NCI-H524 (cell line): ENCODE data around the gene LSM12.
A peak's percentile ranks its signal among the peaks of the same experiment; 100 is the strongest.

Source experiments
- DNase-seq, 2 experiments: peaks; one replicate each; lab custom pipeline; 2025; lab: John Stamatoyannopoulos, UW

The LSM12 gene

DNA sequence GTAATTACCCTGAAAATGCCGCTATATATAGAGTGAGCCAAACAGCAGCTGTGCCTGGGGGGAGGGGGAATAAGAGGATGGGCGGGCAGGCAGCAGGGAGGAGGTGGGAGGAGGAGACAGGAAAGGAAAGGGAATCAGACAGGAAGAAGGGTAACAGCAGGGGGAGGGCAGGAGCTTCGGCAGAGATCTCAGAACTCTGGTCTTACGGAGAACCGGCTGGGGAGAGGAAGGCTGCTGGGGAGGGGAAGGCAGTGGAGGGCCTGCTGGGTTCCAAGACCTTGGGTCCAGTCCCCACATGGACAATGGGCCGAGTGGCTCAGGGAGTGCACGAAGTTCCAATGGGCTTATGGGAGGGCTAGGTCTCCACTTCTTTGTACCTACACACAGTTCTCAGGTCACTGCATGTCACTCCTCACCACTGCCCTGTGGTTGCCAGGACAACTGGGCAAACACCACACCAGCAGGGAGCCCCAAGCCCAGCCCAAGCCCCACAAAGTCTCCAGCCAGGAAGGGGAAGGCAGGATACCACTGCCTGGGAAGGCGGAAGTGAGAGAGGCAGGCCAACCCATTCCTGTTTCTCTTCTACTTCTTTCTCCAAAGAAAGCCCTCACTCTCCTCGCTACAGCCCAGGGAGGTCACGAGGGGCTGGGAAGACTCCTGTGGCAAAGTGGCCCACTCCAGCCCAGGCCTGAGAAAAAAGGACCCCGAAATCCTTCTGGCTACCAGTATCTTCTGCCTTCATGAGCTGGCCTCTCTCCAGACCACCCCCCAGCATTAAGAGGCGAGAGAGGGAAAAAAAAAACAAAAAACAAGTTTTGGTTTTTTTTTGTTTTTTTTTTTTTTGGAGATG is 29.4 kb upstream of the LSM12 start:
- peak; percentile 96 to 97 for DNase-seq

DNA sequence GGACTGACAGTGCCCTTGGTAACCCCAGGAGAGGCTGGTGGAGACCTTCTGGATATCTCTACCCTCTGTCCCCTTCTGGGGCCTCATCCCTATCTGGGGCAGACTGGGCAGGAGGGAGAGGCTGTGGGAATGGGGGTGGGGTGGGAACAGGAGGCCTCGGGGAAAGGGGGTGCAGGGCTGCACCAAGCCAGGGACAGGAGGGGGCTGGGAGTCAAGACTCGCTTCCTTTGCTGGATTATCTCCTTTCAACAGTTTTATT is 28.8 kb upstream of the LSM12 start:
- DNase-seq, result no peak

DNA sequence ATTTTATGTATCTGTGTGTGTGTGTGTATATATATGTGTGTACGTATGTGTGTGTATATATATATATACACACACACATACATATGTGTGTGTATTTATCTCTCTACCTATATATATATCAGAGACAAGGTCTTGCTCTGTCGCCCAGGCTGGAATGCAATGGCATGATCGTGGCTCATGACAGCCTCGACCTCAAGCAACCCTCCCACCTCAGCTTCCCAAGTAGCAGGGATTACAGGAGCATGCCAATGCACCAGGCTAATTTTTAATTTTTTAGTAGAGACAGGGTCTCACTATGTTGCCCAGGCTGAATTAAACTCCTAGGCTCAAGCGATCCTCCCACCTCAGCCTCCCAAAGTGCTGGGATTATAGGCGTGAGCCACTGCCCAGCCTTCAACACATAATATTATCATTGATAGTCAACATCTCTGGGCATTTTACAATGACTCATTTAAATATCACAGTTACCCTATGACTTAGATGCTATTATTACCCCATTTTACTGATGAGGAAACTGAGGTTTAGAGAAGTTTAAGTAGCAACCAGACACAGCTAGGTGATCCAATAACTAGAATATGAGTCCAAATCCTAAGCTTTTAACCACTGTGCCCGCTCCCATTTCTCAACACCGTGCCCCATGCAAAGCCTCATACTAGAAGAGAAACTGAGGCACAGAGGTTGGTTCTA is 28.4 kb upstream of the LSM12 start:
- no peak for DNase-seq

DNA sequence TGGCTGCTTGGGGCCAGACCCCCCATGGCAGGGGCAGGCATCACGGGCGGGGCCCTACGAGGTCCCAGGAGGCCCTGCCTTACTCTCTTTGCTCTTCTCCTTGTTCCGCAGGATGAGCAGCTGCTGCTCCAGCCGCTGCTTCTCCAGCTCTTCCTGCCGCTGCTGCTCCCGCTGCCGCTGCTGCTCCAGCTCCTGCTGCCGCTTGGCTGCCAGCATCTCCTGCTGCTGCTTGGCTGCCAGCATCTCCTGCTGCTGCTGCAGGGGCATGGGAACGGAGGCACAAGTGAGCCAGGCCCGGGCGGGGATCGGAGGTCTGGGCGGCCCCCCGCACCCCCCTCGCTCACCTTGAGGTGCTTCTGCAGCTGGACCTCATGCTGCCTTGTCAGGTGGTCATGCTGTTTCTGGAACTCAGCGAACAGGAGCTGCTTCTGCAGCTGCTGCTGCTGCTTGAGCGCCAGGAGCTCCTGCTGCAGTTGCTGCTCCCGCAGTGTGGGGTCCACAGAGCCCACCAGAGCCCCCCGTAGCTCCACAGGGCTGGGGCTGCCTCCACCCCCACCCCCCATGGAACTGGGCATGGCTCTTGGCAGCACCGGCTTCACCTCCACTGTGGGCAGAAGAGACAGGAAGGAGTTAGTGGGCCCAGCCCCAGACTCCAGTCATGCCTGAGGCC is 26.9 kb upstream of the LSM12 start:
- DNase-seq, result no peak

DNA sequence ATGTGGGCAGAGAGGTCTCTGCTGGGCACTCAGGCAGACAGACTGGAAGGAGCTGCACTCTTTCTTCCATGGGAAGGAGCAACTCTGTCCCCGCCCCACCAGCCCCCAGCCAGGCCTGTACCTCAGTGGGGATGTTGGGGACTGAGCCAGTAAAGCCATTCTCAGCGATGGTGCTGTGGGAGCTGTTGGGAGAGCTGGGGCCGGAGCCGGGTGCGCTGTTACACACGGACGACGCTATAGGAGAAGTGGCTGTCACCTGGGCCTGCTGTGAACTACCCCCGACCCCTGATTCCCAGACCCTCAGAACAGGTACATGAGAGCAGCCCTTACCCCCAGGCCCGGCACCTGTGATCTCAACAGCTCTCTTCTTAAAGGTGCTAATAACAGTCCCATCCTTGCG is 25.6 kb upstream of the LSM12 start:
- DNase-seq, result no peak

DNA sequence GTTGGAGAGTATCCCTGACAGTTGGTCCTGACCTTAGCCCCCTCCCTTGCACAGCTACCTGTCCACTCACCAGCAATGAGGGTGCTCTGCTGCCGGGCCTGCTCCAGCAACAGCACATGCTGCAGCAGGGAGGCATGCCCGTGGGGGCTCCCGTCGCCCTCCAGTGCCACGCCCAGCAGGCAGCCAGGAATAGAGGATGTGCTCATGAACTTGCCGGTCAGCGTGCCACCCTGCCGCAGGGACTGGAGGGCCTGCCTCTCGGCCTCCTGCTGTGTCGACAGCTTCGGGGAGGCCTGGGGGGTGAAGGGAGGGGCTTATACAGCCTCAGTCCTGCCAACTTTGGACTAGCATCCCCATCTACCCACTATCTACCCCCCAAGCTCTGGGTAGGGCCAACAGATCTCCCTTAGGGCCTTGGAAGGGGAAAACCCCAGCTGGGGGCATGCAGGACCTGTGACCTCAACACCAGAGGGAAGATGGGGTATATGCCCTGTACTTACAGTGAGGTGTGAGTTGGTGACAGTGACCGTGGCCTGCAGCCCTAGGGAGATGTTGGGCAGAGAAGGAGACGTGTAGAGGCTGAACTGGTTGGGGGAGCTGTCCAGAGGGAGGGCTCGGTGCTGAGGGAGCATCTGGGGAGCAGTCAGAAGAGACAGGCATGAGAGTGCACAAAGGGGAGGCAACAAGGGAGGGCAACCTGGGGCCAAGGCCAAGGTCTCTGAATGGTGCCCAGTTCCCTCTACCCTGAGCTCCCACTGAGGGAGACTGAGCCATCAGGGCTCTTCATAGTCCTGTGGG is 24.9 kb upstream of the LSM12 start:
- no peak for DNase-seq

DNA sequence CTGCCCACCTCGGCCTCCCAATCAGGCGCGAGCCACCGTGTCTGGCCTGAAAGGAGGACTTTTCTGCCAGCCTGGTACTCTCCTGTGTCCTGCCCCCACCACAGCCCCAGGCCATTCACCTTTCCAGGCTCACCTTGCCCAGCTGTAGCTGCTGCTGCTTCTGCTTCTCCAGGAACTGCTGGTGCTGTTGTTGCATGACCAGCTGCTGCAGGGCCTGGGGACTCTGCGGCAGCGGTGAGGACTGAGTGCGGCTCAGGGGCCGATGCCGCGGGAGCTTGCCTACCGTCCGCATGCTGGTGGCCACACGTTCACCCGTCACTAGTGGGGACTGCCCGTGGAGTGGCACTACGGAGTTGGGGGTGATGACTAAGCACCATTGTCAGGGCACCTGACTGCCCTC is 21.8 kb upstream of the LSM12 start:
- no peak for DNase-seq

DNA sequence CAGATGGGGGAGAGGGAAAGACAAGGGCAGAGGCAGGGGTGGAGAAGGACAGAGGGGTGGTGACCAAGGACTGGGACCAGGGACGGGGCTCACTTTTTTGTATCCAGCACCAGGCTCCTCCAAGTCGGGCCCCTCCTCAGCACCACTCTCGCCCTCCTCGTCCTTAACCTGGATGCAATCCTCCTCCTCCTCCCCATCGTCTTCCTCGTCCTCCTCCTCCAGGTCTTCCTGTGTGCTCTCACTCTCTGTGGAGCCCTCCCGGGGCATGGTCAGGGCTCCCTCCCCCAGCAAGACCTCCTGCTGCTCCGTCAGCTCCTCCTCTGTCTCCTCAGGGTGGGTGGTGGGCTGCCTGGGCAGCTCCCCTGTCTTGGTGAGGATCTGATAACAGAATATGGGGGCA is 20.8 kb upstream of the LSM12 start:
- no peak for DNase-seq

DNA sequence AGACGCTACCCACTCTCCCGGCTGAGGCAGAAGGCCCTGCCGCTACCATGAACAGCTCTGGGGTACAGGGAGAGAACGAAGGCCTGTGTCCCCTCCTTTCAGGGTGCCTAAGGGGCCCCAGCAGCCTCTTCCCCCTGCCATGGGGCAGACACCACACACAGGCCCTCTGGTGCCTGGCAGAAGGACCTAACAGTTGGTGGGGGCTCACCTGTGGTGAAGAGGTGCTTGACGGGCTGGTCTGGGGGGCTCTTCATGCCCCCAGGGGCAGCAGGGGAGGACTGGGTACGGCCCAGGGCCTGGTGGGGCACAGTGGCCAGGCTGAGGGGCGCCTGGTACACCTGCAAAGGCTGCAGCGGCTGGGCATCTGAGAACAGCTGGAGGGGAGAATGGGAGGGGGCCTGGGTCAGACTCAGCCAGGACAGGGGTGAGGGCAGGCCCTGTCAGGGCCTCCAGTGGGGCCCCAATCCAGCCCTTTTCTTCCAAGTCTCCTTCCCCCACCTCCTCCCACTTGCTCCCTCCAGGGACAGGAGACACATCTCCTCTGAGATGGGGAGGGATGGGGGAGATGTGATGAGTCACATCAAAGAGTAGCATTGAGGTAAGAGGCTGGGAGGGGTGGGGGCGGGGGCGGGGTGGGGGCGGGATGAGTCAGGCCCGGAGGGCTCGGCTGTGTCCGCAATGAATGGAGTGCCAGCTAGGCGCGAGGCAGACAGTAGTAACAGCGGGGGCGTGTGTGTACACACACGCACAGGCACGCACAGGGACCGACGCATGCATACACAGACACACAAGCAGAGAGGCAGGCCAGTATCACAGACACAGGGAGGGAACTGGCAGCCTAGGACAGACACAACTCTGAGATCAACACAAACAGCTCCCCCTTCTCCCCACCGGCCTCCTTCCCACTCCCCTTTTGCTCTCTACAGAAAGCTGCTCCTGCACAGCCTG is 20.2 kb upstream of the LSM12 start:
- DNase-seq, result no peak

DNA sequence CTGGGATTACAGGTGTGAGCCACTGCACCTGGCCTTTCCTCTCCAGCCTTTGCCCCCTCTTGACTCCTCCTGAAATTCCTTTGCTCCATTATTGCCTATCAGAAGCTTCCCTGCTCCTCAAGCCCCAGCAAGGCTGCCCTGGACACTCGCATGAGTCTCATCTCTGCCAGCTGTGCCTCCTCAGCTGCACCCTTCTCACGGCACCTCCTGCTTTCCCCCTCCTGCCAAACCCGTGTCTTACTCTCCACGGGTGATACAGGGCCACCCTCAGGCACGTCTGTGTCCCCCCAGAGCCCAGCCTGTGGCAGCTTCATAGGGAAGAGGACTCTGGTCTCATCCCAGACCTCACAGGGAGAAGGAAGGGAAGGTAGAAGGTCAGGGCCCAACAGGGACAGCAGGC is 19.4 kb upstream of the LSM12 start:
- no peak for DNase-seq

DNA sequence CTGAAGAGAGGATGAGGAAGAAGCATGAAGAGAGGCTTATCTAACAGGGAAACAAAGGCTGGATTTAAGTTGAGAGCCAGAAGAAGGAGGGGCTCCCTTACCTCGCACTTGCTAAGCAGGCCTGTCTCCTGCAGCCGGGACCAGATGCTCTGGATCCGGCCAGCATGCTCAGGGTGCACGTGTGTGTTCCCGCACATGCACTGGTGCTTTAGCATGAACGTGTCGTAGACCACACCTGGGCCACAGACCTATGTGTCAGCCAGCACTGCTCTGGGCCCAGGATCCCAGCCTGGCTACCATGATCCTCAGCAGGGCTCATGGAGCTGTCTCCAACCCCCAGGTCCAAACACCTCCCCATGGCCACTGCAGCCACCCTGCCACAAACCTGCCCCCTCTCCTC is 18.4 kb upstream of the LSM12 start:
- no peak for DNase-seq

DNA sequence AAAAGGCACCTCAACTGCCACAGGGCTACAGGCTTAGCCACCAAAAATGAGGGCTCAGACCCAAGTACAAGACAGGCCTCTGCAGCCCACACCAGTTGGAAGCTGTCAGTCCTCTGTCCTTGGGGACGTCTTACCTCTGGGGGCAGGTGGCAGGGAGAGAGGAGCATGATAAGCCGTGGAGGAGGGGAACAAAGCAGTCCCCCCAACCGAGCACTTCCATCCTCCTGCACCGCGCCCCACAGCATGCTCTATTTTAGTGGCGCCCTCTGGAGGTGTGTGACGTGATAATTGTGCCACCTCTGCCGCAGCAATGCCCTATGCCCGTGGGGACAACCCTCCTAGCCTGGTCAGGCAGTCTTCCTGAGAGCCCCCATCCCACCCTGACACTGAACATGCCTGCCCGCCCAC is 17.7 kb upstream of the LSM12 start:
- DNase-seq, result no peak

DNA sequence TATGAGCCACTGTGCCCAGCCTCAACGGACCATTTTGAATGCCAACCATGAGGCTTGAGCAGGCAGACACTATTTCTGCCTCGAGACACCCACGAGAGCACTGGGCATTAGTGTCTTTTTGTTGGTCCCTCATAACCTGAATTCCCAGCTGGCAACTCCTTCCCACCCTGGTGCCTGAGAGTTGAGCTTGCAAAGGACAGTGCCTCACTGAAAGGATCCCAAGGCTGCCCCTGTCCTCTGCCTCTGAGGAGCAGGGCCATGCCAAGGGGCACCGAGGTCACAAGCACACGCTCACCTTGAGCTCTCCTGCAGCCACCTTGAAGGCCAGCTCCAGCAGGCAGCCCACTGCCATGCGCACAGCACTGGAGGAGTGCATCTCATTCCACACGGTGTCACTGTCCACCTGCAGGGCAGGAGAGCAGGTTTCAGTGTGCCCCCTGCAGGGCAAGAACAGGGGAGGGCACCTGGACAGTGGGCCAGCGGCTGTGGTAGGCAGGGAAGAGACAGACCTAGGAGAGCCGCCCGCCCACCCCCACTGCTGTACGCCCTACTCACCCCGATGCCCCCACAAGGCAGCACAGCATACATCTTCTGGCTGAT is 16.9 kb upstream of the LSM12 start:
- DNase-seq, result peak in 1 of 2 experiments; percentile 59

DNA sequence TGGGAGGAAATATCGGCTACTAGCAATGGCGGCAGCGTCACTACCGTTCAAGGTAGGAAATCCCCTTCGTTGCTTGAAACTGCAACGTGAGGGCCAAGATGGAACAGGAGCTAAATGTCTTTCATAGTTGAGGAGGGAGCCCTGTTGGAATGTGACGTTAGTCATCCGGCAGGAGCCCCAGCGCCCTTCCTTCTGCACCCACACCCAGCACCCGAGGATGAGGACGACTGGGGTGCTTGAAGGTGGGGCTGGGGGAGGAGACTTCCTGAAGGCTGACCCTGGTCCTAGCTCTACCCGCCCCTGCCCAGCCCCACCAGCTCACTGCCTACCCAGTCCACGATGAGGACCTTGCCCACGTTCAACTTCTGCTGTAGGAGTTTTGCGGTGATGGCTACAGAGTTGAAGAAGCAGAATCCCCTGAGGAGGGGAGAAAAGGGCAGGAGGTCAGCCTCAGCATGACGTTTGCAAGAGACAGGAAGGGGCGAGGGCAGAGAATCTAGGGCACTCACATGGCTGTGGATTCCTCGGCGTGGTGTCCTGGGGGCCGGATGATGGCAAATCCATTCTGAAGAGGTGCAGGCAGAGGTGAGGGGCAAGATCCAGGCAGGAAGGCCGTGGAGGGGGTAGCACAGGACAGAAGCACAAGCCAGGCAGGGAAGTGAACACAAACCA is 15.9 kb upstream of the LSM12 start:
- DNase-seq, result no peak

DNA sequence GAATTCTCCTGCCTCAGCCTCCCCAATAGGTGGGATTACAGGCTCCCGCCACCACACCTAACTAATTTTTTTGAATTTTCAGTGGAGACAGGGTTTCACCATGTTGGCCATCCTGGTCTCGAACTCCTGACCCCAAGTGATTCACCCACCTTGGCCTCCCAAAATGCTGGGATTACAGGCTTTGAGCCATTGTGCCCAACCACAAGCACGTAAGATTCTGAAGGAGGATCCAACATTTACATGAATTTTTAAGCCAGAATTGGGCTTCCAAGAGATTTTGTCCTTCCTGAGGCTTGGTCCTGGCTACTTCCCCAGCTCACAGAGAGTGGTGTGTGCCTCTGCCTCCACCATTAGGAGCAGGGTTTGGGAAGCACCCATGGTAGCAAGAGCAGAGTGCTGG is 15.2 kb upstream of the LSM12 start:
- DNase-seq, result no peak

DNA sequence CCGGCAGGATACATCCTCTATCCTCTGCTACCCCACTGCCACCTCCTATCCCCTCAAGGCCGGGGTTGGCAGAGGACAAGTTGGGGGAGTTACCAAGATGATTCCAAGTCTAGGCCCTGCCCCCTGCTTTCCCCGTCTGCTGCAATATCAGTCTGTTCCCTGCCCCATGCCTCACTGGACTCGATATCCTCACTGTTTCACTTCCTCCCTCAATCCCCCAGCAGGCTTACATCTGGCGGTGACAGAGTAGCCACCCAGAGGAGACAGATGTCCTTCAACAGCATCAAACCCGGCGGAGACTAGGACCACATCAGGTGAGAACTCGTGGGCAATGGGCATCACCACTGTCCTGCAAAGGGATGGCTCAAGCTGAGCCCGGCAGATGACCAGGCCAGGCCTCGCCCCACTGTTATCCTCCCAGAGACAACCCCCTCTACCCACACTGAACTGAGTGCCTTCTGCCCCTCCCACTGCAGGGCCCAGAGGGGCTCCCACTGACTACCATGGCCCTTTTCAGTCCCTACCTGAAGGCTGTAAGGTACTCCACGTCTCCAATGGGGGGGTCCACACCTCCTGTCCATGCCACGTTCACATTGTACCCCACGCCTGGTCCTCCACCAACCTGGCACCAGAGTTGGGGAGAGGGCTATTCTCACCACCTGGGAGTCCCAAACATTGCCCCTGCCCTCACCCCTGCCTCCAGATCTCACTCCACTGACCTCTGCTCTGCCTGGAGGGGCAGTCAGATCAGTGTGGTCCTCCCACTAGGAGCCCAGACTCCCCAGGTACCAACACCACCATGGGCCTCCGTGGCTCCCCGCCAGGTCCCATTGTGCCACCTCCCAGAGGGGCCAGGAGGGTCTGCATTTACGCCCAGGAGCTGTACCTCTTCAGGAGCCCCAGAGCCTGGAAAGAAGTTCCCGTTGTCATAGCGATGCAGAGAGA is 13.7 kb upstream of the LSM12 start:
- DNase-seq, result no peak

DNA sequence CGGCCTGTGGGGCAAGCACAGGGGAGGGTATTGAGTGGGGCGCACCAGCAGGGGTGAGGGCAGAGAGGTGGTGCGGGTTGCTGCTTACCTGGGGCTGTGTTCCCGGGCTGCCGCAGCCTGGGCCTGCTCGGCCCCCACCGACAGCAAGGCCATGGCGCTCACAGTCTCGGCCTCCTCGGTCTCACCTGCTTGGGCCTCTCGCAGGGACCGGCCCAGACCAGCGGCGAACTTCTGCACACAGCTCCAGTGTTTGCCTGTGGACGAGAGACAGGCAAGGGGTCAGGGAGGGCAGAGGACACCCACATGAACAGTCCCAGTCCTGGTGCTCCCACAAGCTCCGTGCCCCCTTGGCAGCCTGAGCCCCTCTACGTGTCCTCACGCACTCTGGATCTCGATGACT is 11.9 kb upstream of the LSM12 start:
- DNase-seq, result no peak

DNA sequence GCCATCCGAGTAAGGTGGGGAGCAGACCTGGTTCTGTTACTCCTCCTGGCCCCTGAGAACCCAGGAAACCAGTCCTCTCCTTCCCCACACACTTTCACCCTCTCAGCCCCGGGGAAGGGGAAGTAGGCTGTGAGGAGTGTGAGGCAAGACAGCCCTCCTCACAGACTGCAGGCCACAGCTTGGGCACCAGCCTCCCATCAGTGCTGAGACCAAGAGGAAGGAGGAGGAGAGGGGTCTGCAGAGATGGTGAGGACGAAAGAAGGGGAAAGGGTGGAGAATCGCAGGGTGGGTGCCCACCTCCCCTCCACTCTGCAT is 11.1 kb upstream of the LSM12 start:
- DNase-seq, result no peak
